OCI-LY3 (cell line): ENCODE data around the gene CPEB2.

Source experiments
- H2AFZ ChIP-seq: fragments of 200-600, 300-600 bp; shearing (Covaris generic); 2 replicates; pipeline ENCODE4 v1.6.0; 2014; ENCODE audit warnings: antibody characterized with exemption, low read depth, low read length
- H3K27ac ChIP-seq: fragments of 200-600, 300-600 bp; sonication (generic); 2 replicates; pipeline ENCODE4 v1.5.1; 2014; ENCODE audit warnings: mild to moderate bottlenecking, low read length, moderate library complexity, mixed read lengths
- H3K27me3 ChIP-seq: fragments of 200-600, 300-600 bp; sonication (generic); 2 replicates; pipeline ENCODE4 v1.6.1; 2014; ENCODE audit warnings: low read depth, low read length, mixed read lengths
- H3K36me3 ChIP-seq: fragments of 200-600, 300-600 bp; sonication (generic); replicated peaks from 2 replicates; pipeline ENCODE3; 2014; ENCODE audit warnings: low read depth, low read length, mixed read lengths
- H3K4me1 ChIP-seq: fragments of 300-600, 200-600 bp; sonication (generic); 2 replicates; pipeline ENCODE4 v1.6.1; 2014; ENCODE audit warnings: low read length, mixed read lengths
- H3K4me2 ChIP-seq: fragments of 200-600, 300-600 bp; sonication (generic); 2 replicates; pipeline ENCODE4 v1.6.1; 2014; ENCODE audit warnings: low read length, mixed read lengths
- H3K4me3 ChIP-seq: fragments of 300-600, 200-600 bp; sonication (generic); 2 replicates; pipeline ENCODE4 v1.5.1; 2014; ENCODE audit warnings: antibody characterized with exemption, mild to moderate bottlenecking, low read length, moderate library complexity
- H3K79me2 ChIP-seq: fragments of 300-600, 200-600 bp; shearing (Covaris generic); 2 replicates; pipeline ENCODE4 v1.6.1; 2014; ENCODE audit warnings: mild to moderate bottlenecking, low read length, mixed read lengths
- H3K9ac ChIP-seq: fragments of 300-600, 200-600 bp; shearing (Covaris generic); 2 replicates; pipeline ENCODE4 v1.6.0; 2014; ENCODE audit warnings: mild to moderate bottlenecking, low read length, moderate library complexity
- H3K9me3 ChIP-seq: fragments of 200-600, 300-600 bp; shearing (Covaris generic); 2 replicates; pipeline ENCODE4 v1.6.1; 2014; ENCODE audit warnings: low read length, mixed read lengths; ENCODE audit not compliant: insufficient read depth
- H4K20me1 ChIP-seq: fragments of 200-600, 300-600 bp; sonication (generic); 2 replicates; pipeline ENCODE4 v1.6.1; 2016; ENCODE audit warnings: low read length, mixed read lengths; ENCODE audit not compliant: insufficient read depth
- EZH2phosphoT487 ChIP-seq: fragments of 200-600 bp; shearing (Covaris generic); IDR thresholded peaks from 2 replicates; pipeline ENCODE4 v1.6.1; 2018; ENCODE audit warnings: antibody characterized with exemption, mixed run types, low read depth
- TF ChIP-seq, protein P1 (sequence below): fragments of 200-600, 300-600 bp; sonication (generic); IDR thresholded peaks from 2 replicates; pipeline ENCODE4 v1.5.1; 2014; ENCODE audit warnings: antibody characterized with exemption, low read length, low read depth

CPEB2 gene

DNA sequence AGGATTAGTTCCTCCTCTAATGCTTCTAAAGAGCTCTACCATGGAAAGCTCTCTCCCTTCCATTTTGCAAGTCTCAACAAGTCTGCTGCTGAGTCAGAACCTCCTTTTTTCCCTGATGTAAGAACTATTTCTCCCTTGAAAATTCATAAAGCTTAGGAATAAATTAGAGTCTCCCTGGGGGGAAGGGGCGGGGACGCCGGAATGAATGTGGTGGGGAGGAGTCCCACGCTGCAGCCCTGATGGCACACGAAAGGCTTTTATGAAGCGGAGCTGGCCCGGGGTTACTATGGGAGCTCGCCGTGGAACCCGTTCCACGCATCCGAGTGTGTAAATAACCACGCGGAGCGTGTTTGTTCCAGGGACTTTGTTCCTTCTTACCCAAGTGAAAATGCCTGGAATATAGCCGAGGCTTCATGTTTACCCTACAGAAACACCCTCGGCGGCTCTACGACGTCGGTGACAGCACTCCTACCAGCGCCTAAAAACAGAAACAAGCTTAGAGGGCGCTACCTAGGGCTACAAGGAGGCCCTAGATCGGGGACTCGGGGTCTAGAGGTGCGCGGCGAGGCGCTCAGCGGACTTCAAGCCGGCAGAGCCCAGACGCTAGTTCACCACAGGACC lies 923 bp upstream of the CPEB2 start:
- H3K36me3 ChIP-seq, result no peaks in the 10 kb centered on the region

DNA sequence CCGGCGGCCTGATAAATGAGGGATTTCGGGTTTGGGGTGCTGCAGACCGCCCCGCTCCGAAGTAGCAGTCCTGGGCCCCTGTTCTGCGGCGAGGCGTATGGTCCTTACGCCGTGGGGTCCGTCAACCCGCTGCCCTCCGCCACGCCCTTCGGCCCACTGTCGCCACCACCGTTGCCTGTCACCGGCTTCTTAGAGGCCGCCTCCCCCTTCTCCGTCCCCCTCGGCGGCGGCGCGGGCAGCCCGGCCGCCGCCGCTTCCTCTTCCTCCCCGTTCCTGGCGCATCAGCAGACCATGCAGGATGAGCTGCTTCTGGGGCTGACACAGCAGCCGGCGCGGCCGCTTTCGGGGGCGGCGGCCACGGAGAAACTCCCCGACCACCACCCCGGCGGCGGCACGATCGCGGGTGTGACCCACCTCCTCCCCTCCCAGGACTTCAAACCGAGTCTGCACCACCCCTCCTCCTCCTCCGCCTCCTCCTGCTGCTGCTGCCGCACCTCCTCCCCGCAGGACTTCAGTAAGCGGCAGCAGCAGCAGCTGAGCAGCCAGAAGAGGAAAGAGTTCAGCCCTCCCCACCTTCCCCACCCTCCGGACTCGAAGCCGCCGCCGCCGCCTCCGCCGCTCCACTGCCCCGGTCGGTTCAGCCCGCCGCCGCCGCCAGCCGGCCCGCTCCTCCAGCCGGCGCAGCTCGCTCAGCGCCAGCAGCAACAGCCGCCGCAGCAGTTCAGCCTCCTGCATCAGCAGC lies 549 bp downstream of the CPEB2 start:
- Histone ChIP-seq H3K9ac (peak overlapping the region; percentile 99), H3K4me3 (peak overlapping the region; percentile 93), H3K27me3 (no peaks in the 10 kb centered on the region), H3K36me3 (no peaks in the 10 kb centered on the region), H3K9me3 (no peaks in the 10 kb centered on the region), H3K27ac (peak overlapping the region; percentile 98), H2AFZ (0 out of 2 replicates have a peak overlapping the region, but pooled peaks have one; percentile 57), H3K4me1 (peaks cover 15% of the 10 kb centered on the region), H3K4me2 (peak overlapping the region; percentile 76), H4K20me1 (peaks cover 19% of the 10 kb centered on the region), H3K79me2 (peaks cover 41% of the 10 kb centered on the region)
- TF ChIP-seq EZH2phosphoT487, result no peak
- TF ChIP-seq, protein P1, sequence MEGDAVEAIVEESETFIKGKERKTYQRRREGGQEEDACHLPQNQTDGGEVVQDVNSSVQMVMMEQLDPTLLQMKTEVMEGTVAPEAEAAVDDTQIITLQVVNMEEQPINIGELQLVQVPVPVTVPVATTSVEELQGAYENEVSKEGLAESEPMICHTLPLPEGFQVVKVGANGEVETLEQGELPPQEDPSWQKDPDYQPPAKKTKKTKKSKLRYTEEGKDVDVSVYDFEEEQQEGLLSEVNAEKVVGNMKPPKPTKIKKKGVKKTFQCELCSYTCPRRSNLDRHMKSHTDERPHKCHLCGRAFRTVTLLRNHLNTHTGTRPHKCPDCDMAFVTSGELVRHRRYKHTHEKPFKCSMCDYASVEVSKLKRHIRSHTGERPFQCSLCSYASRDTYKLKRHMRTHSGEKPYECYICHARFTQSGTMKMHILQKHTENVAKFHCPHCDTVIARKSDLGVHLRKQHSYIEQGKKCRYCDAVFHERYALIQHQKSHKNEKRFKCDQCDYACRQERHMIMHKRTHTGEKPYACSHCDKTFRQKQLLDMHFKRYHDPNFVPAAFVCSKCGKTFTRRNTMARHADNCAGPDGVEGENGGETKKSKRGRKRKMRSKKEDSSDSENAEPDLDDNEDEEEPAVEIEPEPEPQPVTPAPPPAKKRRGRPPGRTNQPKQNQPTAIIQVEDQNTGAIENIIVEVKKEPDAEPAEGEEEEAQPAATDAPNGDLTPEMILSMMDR, result no peak

More for the DNA sequence above, 923 bp upstream of the CPEB2 start:
- Histone ChIP-seq H3K4me3 (peak overlapping the region; percentile 93), H3K79me2 (peaks cover 27% of the 10 kb centered on the region), H3K4me2 (peak overlapping the region; percentile 86), H4K20me1 (peaks cover 10% of the 10 kb centered on the region; the same call in 1 of the 2 replicates), H3K27ac (peak overlapping the region; percentile 98), H2AFZ (peak overlapping the region; percentile 73), H3K27me3 (no peaks in the 10 kb centered on the region), H3K9ac (peak overlapping the region; percentile 99), H3K9me3 (no peaks in the 10 kb centered on the region), H3K4me1 (peaks cover 11% of the 10 kb centered on the region)
- TF ChIP-seq EZH2phosphoT487, result no peak
- TF ChIP-seq, protein P1, result 0 out of 2 replicates have a peak, but pooled peaks have one; percentile 17

DNA sequence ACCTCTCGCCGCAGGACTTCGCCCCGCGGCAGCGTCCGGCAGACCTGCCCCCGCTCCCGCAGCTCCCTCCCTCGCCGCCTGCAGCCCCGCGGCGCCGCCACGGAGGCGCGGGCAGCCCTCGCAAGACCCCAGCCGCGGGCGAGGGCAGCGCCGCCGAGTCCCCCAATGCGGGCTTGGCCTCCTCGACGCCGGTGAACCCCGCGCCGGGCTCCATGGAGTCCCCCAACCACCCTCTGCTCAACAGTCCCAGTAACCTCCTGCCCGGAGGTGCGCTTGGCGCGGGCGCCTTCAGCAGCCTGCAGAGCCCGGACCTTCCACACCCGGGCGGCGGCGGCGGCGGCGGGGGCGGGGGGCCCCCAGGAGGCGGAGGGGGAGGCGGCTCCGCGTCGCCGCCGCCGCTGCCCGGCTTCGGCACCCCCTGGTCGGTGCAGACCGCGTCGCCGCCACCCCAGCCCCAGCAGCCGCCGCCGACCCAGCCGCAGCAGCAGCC lies 1.2 kb downstream of the CPEB2 start:
- Histone ChIP-seq H3K79me2 (peaks cover 41% of the 10 kb centered on the region), H3K27ac (peak overlapping the region; percentile 98), H3K4me1 (peaks cover 15% of the 10 kb centered on the region), H3K4me2 (peak overlapping the region; percentile 76), H4K20me1 (peaks cover 19% of the 10 kb centered on the region), H3K36me3 (peaks cover 3% of the 10 kb centered on the region), H3K9ac (peak overlapping the region; percentile 99), H3K27me3 (no peaks in the 10 kb centered on the region), H3K4me3 (peak overlapping the region; percentile 93), H2AFZ (no peak overlapping the region), H3K9me3 (no peaks in the 10 kb centered on the region)
- TF ChIP-seq, protein P1, result no peak
- TF ChIP-seq EZH2phosphoT487, result no peak
